Endothelial cell of umbilical vein (primary cell): Measurements from ENCODE around the gene TTF1. TPM values are rescaled to one million over a fixed set of nuclear protein-coding genes. Genes with fewer than 3 reads are reported as not detected.

Experiments used
- BruUV-seq: library from RNA; stranded (reverse); fragments of 400-500 nt; replicated peaks from 2 replicates; lab custom pipeline; 2021; lab: Mats Ljungman, UMichigan
- CTCF ChIA-PET: fragments of 300-600, 350-600 bp; sonication (Branson Sonifier 250); formaldehyde crosslinking; loops from one replicate; lab custom pipeline; 2021; ENCODE audit warnings: antibody characterized with exemption, inconsistent platforms; lab: Charles Lee
- POLR2A ChIA-PET: fragments of 300-600, 350-600 bp; sonication (Branson Sonifier 250); formaldehyde crosslinking; loops from one replicate; lab custom pipeline; 2021; ENCODE audit warnings: antibody characterized with exemption, inconsistent platforms; lab: Charles Lee
- DNase-seq: peaks from one replicate; pipeline ENCODE4 v3.0.0-alpha.2; 2011; ENCODE audit warnings: low read depth, low spot score
- FAIRE-seq: peaks from 2 replicates; lab custom pipeline; 2011; peaks lifted over from hg19 to GRCh38; lab: Jason Lieb, UNC
- H2AFZ ChIP-seq: 2 replicates; pipeline ENCODE4 v1.6.0; 2012; ENCODE audit warnings: low read depth, low read length, control low read depth, inconsistent platforms
- H3K27ac ChIP-seq: 2 replicates; pipeline ENCODE4 v1.5.1; 2011; ENCODE audit warnings: low read depth, mild to moderate bottlenecking, control low read depth, low read length, moderate library complexity; ENCODE audit not compliant: insufficient read depth
- H3K27me3 ChIP-seq, 2 experiments: 2 replicates each; pipeline versions ENCODE4 v1.6.0 to v1.6.1; 2011; ENCODE audit warnings: low read length in 2 of 2, mixed read lengths in 1 of 2; ENCODE audit not compliant: control insufficient read depth in 2 of 2, insufficient read depth in 2 of 2
- H3K36me3 ChIP-seq, 2 experiments: 2 replicates in 1 of 2; 3 replicates in 1 of 2; pipeline ENCODE4 v1.5.1; 2011; ENCODE audit warnings: low read length in 2 of 2, mild to moderate bottlenecking in 1 of 2, moderate library complexity in 1 of 2; ENCODE audit not compliant: control insufficient read depth in 2 of 2, insufficient read depth in 2 of 2; ENCODE audit errors: extremely low read depth in 1 of 2
- H3K4me1 ChIP-seq: 3 replicates; pipeline ENCODE4 v1.5.1; 2011; ENCODE audit warnings: mild to moderate bottlenecking, low read length; ENCODE audit not compliant: control insufficient read depth, insufficient read depth; ENCODE audit errors: extremely low read depth
- H3K4me2 ChIP-seq: 2 replicates; pipeline ENCODE4 v1.6.1; 2011; ENCODE audit warnings: low read length, control low read depth, mixed read lengths; ENCODE audit not compliant: insufficient read depth
- H3K4me3 ChIP-seq, 3 experiments: fragments of 200-600 bp in 1 of 3; sonication (generic), shearing (Covaris generic) in 1 of 3; replicated peaks in 1 of 3; 2 replicates each; pipeline ENCODE4 v1.5.1; 2011 to 2016; ENCODE audit warnings: control low read depth in 3 of 3, low read length in 3 of 3, mild to moderate bottlenecking in 2 of 3, inconsistent platforms in 1 of 3, low read depth in 1 of 3, moderate library complexity in 1 of 3; ENCODE audit not compliant: insufficient read depth in 1 of 3
- H3K79me2 ChIP-seq: 2 replicates; pipeline ENCODE4 v1.6.0; 2012; ENCODE audit warnings: low read length, inconsistent platforms; ENCODE audit not compliant: control insufficient read depth, insufficient read depth
- H3K9ac ChIP-seq: replicated peaks from 2 replicates; pipeline ENCODE3; 2011; ENCODE audit warnings: low read length, control low read depth; ENCODE audit not compliant: insufficient read depth; ENCODE audit errors: extremely low read depth
- H3K9me1 ChIP-seq: replicated peaks from 3 replicates; pipeline ENCODE4 v1.6.0; 2011; ENCODE audit warnings: mild to moderate bottlenecking, low read length; ENCODE audit not compliant: control insufficient read depth, insufficient read depth; ENCODE audit errors: extremely low read depth
- H3K9me3 ChIP-seq: replicated peaks from 2 replicates; pipeline ENCODE4 v1.5.1; 2012; ENCODE audit warnings: low read length, inconsistent platforms; ENCODE audit not compliant: control insufficient read depth, insufficient read depth
- H4K20me1 ChIP-seq: replicated peaks from 2 replicates; pipeline ENCODE3; 2011; ENCODE audit warnings: mild to moderate bottlenecking, low read length; ENCODE audit not compliant: control insufficient read depth, insufficient read depth; ENCODE audit errors: extremely low read depth
- CTCF ChIP-seq, 2 donors: IDR thresholded peaks; 1 replicate in 1 of 2; 2 replicates in 1 of 2; pipeline ENCODE4 v1.5.1; 2011; ENCODE audit warnings: low read length in 2 of 2, mild to moderate bottlenecking in 2 of 2, moderate library complexity in 2 of 2, control low read depth in 1 of 2, inconsistent platforms in 1 of 2, low read depth in 1 of 2; ENCODE audit not compliant: insufficient read depth in 1 of 2; ENCODE audit errors: extremely low read depth in 1 of 2
- EZH2 ChIP-seq: IDR thresholded peaks from 2 replicates; pipeline ENCODE4 v1.6.1; 2012; ENCODE audit warnings: borderline replicate concordance, low read depth, mild to moderate bottlenecking, moderate library complexity, low read length, inconsistent platforms; ENCODE audit not compliant: severe bottlenecking
- FOS ChIP-seq: IDR thresholded peaks from 2 replicates; pipeline ENCODE4 v1.6.1; 2011; ENCODE audit warnings: mild to moderate bottlenecking, low read length, moderate library complexity, borderline replicate concordance; ENCODE audit not compliant: insufficient read depth
- GATA2 ChIP-seq: IDR thresholded peaks from 2 replicates; pipeline ENCODE4 v1.7.0; 2011; ENCODE audit warnings: low read depth, mild to moderate bottlenecking, moderate library complexity, mixed read lengths, low read length; ENCODE audit not compliant: insufficient read length, insufficient read depth
- JUN ChIP-seq: IDR thresholded peaks from 2 replicates; pipeline ENCODE4 v1.6.1; 2011; ENCODE audit warnings: borderline replicate concordance, low read depth; ENCODE audit not compliant: insufficient read length, insufficient read depth
- MYC ChIP-seq: IDR thresholded peaks from one replicate; pipeline ENCODE4 v1.6.1; 2011; ENCODE audit warnings: mild to moderate bottlenecking, low read depth, low read length
- POLR2A ChIP-seq: IDR thresholded peaks from 2 replicates; pipeline ENCODE4 v1.6.1; 2012; ENCODE audit warnings: low read depth, mild to moderate bottlenecking, control low read depth, low read length
- POLR2AphosphoS5 ChIP-seq: IDR thresholded peaks from 2 replicates; pipeline ENCODE4 v1.6.1; 2012; ENCODE audit warnings: low read depth, mild to moderate bottlenecking, control low read depth, low read length, moderate library complexity; ENCODE audit not compliant: insufficient read depth
- dilution Hi-C: fragments of 300-500 bp; cut with MboI; formaldehyde crosslinking; loops from one replicate; pipeline ENCODE4 v1.15.0; 2019; ENCODE audit warnings: low sequenced_read_pairs; ENCODE audit not compliant: extremely low pct_ligation_motif_present
- intact Hi-C: fragments of 100-400 bp; cut with micrococcal nuclease; formaldehyde crosslinking; loops from one replicate; pipeline ENCODE4 v1.10.0; 2022
- polyA plus RNA-seq, 4 experiments: library from polyadenylated mRNA; depleted of rRNA in 3 of 4; stranded (reverse) in 3 of 4; unstranded in 1 of 4; fragments of >200 nt; gene quantifications; 2 replicates each; pipeline versions ENCODE4 v1.2.1 to v1.2.3, GENCODE V29; 2011 to 2012; ENCODE audit warnings: missing spikeins in 1 of 4
- total RNA-seq: library from RNA; stranded (reverse); gene quantifications from 2 replicates; pipeline ENCODE4 v1.2.3, GENCODE V29; 2021
- TF ChIP-seq, protein P1 (sequence below): IDR thresholded peaks from 2 replicates; pipeline ENCODE4 v1.6.1; 2011; ENCODE audit not compliant: insufficient read depth, insufficient read length

The TTF1 gene
- total and polyA plus RNA-seq, 2 donors (not counting 3 experiments of a cell fraction or from before 2014, with no cell fraction given), result 4.9 to 12.0 TPM

DNA sequence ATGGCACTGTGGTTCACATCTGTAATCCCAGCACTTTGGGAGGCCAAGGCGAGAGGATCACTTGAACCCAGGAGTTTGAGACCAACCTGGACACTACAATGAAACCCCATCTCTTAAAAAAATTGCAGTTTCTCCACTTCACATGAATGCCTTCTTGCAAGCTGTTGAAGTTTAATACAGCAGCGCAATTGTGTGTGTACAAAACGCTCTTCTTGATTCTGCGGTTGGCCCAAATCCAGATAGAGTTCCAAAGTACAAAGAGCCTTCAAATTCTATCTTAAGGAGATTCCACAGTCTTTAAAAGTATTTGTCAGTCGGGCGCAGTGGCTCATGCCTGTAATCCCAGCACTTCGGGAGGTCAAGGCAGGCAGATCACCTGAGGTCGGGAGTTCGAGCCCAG, 42.6 kb downstream of the TTF1 start:
- intact Hi-C loops (no loop called here), dilution Hi-C loops (no loop called here)
- Histone ChIP-seq H4K20me1 (no peaks in the 10 kb centered on the region), H3K9ac (no peak overlapping the region), H3K79me2 (no peaks in the 10 kb centered on the region), H3K4me3 (no peak overlapping the region), H3K27me3 (no peaks in the 10 kb centered on the region), H3K4me2 (no peak overlapping the region), H3K4me1 (peaks cover 5% of the 10 kb centered on the region), H2AFZ (no peak overlapping the region), H3K27ac (no peak overlapping the region), H3K9me3 (no peaks in the 10 kb centered on the region), H3K9me1 (no peaks in the 10 kb centered on the region), H3K36me3 (no peaks in the 10 kb centered on the region)
- FAIRE-seq (no peak), DNase-seq (no peak)
- CTCF ChIA-PET, result interaction anchor here (0.7 kb wide), 1 partner anchor 10 kb away, joined by 5 read pairs; no protein-coding TSS in a partner anchor
- TF ChIP-seq POLR2A (no peak), CTCF (IDR thresholded peaks at IDR 0.05; ENCODE audit: extremely low read depth in 1 of 2, insufficient read depth in 1 of 2, low read depth in 1 of 2, low read length in 2 of 2) (no peak), GATA2 (no peak), FOS (no peak), MYC (no peak), JUN (no peak), EZH2 (no peak), POLR2AphosphoS5 (no peak)
- TF ChIP-seq, protein P1, sequence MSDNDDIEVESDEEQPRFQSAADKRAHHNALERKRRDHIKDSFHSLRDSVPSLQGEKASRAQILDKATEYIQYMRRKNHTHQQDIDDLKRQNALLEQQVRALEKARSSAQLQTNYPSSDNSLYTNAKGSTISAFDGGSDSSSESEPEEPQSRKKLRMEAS, result no peak
- no TSS peak for BruUV-seq
- POLR2A ChIA-PET, result no interaction called here
